Measurements from ENCODE around the gene HLCS. TPM values are rescaled to one million over a fixed set of nuclear protein-coding genes. Genes with fewer than 3 reads are reported as not detected.

Gene HLCS
- total and polyA plus RNA-seq, 2 of the 8 experiments (the other 6 are each of a cell fraction or from before 2014, with no cell fraction given), result 4.7 to 12.2 TPM

DNA sequence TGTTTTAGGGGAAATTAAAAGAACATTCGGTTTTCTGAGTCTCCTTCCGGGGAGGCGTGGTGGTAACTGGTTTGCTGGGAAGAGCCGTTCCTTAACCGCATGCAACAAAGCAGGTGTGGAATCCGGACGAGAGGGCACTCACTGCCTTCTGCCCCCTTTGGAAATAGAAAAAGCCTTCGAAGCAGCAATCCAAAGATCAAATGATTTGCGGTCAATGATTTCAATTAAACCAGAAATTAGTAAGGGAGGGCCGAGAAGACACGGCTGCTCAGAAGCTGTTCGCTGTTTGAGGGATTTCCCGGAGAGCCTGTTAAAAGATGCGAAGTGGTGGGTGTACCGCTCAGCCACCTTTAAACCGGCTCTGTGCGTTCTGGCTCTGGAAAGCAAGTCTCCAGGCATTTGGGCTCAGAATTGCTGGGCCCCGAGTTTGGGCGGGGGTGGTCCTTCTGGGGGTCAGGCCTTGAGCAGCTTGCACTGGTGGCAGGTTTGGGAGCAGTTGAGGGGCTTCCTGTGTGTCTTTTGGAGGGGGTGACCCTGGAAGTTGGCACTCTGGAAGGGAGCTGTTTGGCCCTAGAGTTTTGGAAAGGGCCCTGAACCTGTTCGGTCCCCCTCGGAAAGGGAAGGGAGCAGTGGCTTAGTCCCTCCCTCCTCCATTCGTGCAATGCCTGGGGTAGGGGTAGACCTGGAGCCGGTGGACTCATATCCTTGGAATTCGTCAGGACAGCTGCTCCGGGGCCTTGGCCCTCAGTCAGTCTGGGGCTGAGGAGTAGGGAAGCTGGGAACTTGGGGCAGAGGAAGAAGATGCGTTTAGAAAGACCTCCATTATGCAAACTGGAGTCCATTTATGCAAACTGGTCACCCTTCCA is 264.5 kb downstream of the HLCS start:
- ChIA-PET POLR2A (ENCODE audit: partially characterized antibody) (interaction anchor here (2.1 to 3.0 kb wide), 2 partner anchors 9 to 10 kb away, joined by 6 to 12 read pairs; no protein-coding TSS in a partner anchor), CTCF (ENCODE audit: partially characterized antibody) (interaction anchor here (0.5 to 3.2 kb wide), 14 partner anchors 8 to 794 kb away, joined by 3 to 19 read pairs (median 4); no protein-coding TSS in a partner anchor)
- DNase-seq (ENCODE audit: low read depth in 1 of 2, low spot score in 2 of 2), result peak in 1 of 2 experiments; percentile 65
- no peak for FAIRE-seq
- Histone ChIP-seq H3K18ac (ENCODE audit: extremely low read depth, low read length) (peak overlapping the region; percentile 32; the same call in 1 of the 2 replicates), H3K4me3 (ENCODE audit: extremely low read depth in 1 of 4, insufficient read depth in 2 of 4, low read depth in 3 of 4, low read length in 4 of 4) (peak overlapping the region in 2 of 4 experiments; percentile 23 to 52; a peak in 4 of 8 replicates), H3K27ac (ENCODE audit: low read depth, low read length) (no peak overlapping the region), H3K23ac (ENCODE audit: insufficient read length) (no peak overlapping the region), H4K5ac (ENCODE audit: insufficient read length, low read depth, low read length) (no peak overlapping the region), H2BK120ac (replicated peaks; ENCODE audit: low read depth, low read length) (no peak overlapping the region), H4K20me1 (replicated peaks in 1 of 2; ENCODE audit: control insufficient read depth in 1 of 2, insufficient read depth in 2 of 2, low read length in 2 of 2) (peaks cover 12 to 21% of the 10 kb centered on the region in 2 experiments), H3K79me1 (ENCODE audit: low read depth, low read length) (no peaks in the 10 kb centered on the region; the same call in 1 of the 2 replicates), H3K27me3 (replicated peaks in 1 of 4; ENCODE audit: control insufficient read depth in 3 of 4, extremely low read depth in 1 of 4, insufficient read depth in 3 of 4, low read length in 3 of 4) (peaks cover 97 to 100% (median 100%) of the 10 kb centered on the region in 4 experiments), H2BK20ac (ENCODE audit: low read length) (no peak overlapping the region), H2AFZ (ENCODE audit: low read length) (no peak overlapping the region), H2AK5ac (ENCODE audit: low read depth, low read length) (0 out of 2 replicates have a peak overlapping the region, but pooled peaks have one; percentile 65), H4K8ac (ENCODE audit: extremely low read depth, insufficient read depth, low read length) (no peak overlapping the region), H3K4ac (replicated peaks; ENCODE audit: insufficient read length, low read depth, low read length) (no peak overlapping the region), H3K14ac (ENCODE audit: insufficient read length) (no peak overlapping the region), H2BK15ac (ENCODE audit: low read length) (0 out of 2 replicates have a peak overlapping the region, but pooled peaks have one; percentile 46), H4K91ac (replicated peaks; ENCODE audit: insufficient read length, low read length) (no peak overlapping the region), H3K23me2 (ENCODE audit: low read depth, low read length) (peaks cover 7% of the 10 kb centered on the region; the same call in 1 of the 2 replicates), H3K9ac (replicated peaks in 1 of 4; ENCODE audit: extremely low read depth in 1 of 4, low read depth in 3 of 4, low read length in 3 of 4) (no peak overlapping the region), H3K56ac (replicated peaks; ENCODE audit: insufficient read length, low read depth, low read length) (no peak overlapping the region), H3K4me1 (replicated peaks in 1 of 4; ENCODE audit: control insufficient read depth in 3 of 4, insufficient read depth in 4 of 4, low read length in 3 of 4) (peaks cover 0 to 74% (median 46%) of the 10 kb centered on the region in 4 experiments; a peak in 6 of 7 replicates), H3K36me3 (ENCODE audit: control insufficient read depth in 2 of 4, insufficient read depth in 4 of 4, low read length in 3 of 4) (peaks cover 0 to 24% (median 0%) of the 10 kb centered on the region in 4 experiments; a peak in 1 of 8 replicates), H3K4me2 (ENCODE audit: insufficient read depth in 1 of 2, low read depth in 2 of 2, low read length in 2 of 2) (peak overlapping the region; percentile 58 to 67), H3K9me3 (ENCODE audit: insufficient read depth in 2 of 2, low read depth in 1 of 2, low read length in 1 of 2) (no peaks in the 10 kb centered on the region), H3K79me2 (ENCODE audit: control insufficient read depth in 1 of 2, insufficient read depth in 2 of 2, low read length in 2 of 2) (no peaks in the 10 kb centered on the region), H2BK12ac (ENCODE audit: low read depth, low read length) (peak overlapping the region; percentile 39; the same call in 1 of the 2 replicates), H2BK5ac (ENCODE audit: low read depth, low read length) (no peak overlapping the region)
- WGBS, 2 experiments (ENCODE audit: extremely low coverage in 1 of 2, insufficient coverage in 1 of 2, insufficient read length in 1 of 2, insufficient replicate concordance in 2 of 2, low coverage in 1 of 2, low lambda C conversion rate in 2 of 2, missing lambda C conversion rate in 1 of 2), result 3% methylated on average over 26 of the region's 26 CpGs; no CpG with 5 or more reads in 1 of the 2 experiments
- TF ChIP-seq POU5F1 (IDR thresholded peaks at IDR 0.05; ENCODE audit: low read depth, low read length) (no peak), RBBP5 (IDR thresholded peaks at IDR 0.05; ENCODE audit: borderline replicate concordance, low read depth, low read length) (no peak), SAP30 (IDR thresholded peaks at IDR 0.05; ENCODE audit: insufficient read depth, insufficient replicate concordance, low read length) (no peak), SIX5 (IDR thresholded peaks at IDR 0.05; ENCODE audit: low read depth, low read length) (no peak), CREB1 (IDR thresholded peaks at IDR 0.05) (no peak), NRF1 (IDR thresholded peaks at IDR 0.05; ENCODE audit: low read depth, low read length) (no peak), CBX8 (IDR thresholded peaks at IDR 0.05; ENCODE audit: borderline replicate concordance, low read depth, low read length) (peak; percentile 77; the same call in 1 of the 2 replicates), CBX5 (IDR thresholded peaks at IDR 0.05; ENCODE audit: low read depth, low read length) (no peak), TAF1 (IDR thresholded peaks at IDR 0.05; ENCODE audit: low read depth, low read length) (no peak), RNF2 (IDR thresholded peaks at IDR 0.05; ENCODE audit: borderline replicate concordance, low read depth, low read length, missing control alignments, poor library complexity, severe bottlenecking) (peak; percentile 71), SUZ12 (IDR thresholded peaks at IDR 0.05; ENCODE audit: low read length) (peak; percentile 83)

Measured in H1 (cell line).